ENCODE data around the gene GABARAP.

Gene GABARAP

DNA sequence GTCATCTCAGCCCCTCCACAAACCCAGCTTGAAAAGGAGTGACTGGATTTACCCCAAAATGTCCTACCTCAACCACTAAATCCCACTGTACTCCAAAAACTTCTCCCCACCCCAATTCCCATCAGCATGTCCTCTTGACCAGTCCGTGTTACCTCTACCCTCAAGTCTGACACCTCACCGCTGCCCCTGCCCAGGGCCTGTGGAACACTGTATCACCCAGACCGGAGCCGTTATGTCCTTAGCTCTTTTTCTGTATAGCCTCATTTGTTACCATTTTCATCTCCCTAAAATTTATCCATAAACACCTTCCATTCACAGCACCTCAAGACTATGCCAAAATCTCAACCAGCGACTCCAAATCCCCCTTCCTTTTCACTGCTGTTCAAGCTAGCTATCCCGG is 5.4 kb downstream of the GABARAP start:
- peaks cover 24% of the 10 kb centered on the region for H3K36me3 ChIP-seq (ENCODE audit: control insufficient read depth, insufficient read depth, low read length)
- no peak overlapping the region for H3K4me3 ChIP-seq (ENCODE audit: low read depth, low read length)
- peaks cover 14% of the 10 kb centered on the region for H3K4me1 ChIP-seq (ENCODE audit: control insufficient read depth, insufficient read depth, low read length)
- no peak overlapping the region for H3K9ac ChIP-seq (ENCODE audit: low read depth, low read length)
- no peaks in the 10 kb centered on the region for H3K27me3 ChIP-seq (ENCODE audit: control insufficient read depth, insufficient read depth, low read length)
- H3K9me3 ChIP-seq (ENCODE audit: control insufficient read depth, insufficient read depth, low read length) = no peaks in the 10 kb centered on the region

DNA sequence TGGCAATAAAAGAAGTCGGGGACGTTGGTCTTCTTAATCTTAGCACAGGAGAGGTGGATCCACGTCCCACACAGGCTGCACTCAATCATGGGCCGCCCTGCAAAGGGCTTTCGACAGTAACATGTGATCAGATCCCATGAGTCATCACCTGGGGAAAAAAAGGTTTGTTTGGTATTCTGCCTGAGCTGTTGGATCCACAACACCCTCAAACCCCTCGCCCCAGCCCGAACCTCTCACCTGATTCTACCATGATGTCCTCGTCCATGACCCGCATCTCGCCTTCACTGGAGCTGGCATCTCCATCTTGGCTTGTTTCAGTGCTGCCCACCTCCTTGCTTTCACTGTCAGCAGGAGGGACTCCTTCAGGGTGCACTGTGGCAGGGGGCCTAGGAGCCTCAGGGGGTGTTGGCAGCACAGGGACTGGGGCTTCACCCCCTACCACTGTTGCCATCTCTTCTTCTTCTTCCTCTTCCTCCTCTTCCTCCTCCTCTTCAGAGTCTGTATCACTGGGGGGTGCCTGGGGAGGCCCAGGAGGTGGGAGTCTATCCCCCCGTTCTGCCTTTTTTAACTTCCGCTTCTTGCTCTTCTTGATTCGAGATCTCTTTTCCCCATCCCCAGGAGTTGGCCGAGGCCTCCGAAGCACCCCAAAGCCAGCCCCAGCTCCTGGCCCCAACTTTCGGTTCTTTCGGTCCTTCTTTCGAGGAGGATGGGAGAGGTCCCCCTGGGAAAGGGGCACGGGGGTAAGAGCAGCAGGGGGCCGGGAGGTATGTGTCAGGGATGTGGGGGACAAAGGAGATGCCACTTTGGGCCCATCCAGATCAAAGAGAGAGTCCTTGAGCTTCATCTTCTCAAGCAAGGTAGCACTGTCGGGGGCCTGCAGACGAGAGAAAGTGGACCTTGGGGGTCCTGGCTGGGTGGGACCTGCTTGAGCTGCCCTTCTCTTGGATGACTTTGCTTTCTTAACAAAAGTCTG is 6.3 kb downstream of the GABARAP start:
- H3K9me3 ChIP-seq (ENCODE audit: control insufficient read depth, insufficient read depth, low read length) = no peaks in the 10 kb centered on the region
- H3K4me1 ChIP-seq (ENCODE audit: control insufficient read depth, insufficient read depth, low read length) = peaks cover 10% of the 10 kb centered on the region
- no peaks in the 10 kb centered on the region for H3K27me3 ChIP-seq (ENCODE audit: control insufficient read depth, insufficient read depth, low read length)
- peaks cover 24% of the 10 kb centered on the region for H3K36me3 ChIP-seq (ENCODE audit: control insufficient read depth, insufficient read depth, low read length)
- no peak overlapping the region for H3K9ac ChIP-seq (ENCODE audit: low read depth, low read length)
- no peak overlapping the region for H3K4me3 ChIP-seq (ENCODE audit: low read depth, low read length)

- H3K9me3 ChIP-seq (ENCODE audit: control insufficient read depth, insufficient read depth, low read length) = no peaks in the 10 kb centered on the region
- peaks cover 33% of the 10 kb centered on the region for H3K36me3 ChIP-seq (ENCODE audit: control insufficient read depth, insufficient read depth, low read length)
- H3K9ac ChIP-seq (ENCODE audit: low read depth, low read length) = peak within 1 kb of the TSS; percentile 48
- no peaks in the 10 kb centered on the region for H3K27me3 ChIP-seq (ENCODE audit: control insufficient read depth, insufficient read depth, low read length)
- H3K4me3 ChIP-seq (ENCODE audit: low read depth, low read length) = peak within 1 kb of the TSS; percentile 78
- peaks cover 8% of the 10 kb centered on the region for H3K4me1 ChIP-seq (ENCODE audit: control insufficient read depth, insufficient read depth, low read length)
These were observed 7.9 kb downstream of the GABARAP start, which contains the start of gene DVL2 for GRCh38 chr17:7234083-7234951. Gene DVL2, minus strand, starts transcription at chr17:7234517. Its CDS starts 255 bp downstream, at chr17:7234262.

- peak overlapping the region; percentile 48 for H3K9ac ChIP-seq (ENCODE audit: low read depth, low read length)
- no peaks in the 10 kb centered on the region for H3K27me3 ChIP-seq (ENCODE audit: control insufficient read depth, insufficient read depth, low read length)
- H3K36me3 ChIP-seq (ENCODE audit: control insufficient read depth, insufficient read depth, low read length) = peaks cover 38% of the 10 kb centered on the region
- H3K9me3 ChIP-seq (ENCODE audit: control insufficient read depth, insufficient read depth, low read length) = no peaks in the 10 kb centered on the region
- peak overlapping the region; percentile 78 for H3K4me3 ChIP-seq (ENCODE audit: low read depth, low read length)
- peaks cover 8% of the 10 kb centered on the region for H3K4me1 ChIP-seq (ENCODE audit: control insufficient read depth, insufficient read depth, low read length)
These were observed 8.6 kb downstream of the GABARAP start for GRCh38 chr17:7233701-7234082.

DNA sequence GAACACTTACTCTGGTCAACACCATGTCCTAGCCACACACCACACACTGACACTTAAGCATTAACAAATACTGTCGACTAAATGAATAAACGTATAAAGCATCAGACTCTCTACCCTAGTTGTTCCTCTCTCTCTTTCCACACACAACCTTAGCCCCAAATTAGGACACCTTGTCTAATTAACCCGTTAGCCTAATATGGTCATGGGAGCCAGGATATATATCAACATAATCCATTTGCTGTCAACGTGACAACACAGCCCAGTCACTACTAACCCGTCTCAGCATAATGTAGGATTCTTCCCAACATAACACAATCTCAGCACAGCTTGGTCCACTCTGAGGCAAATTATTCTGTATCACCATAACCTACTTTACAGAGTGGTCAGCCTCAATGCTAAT is 10.1 kb downstream of the GABARAP start:
- Histone ChIP-seq H3K9me3 (ENCODE audit: control insufficient read depth, insufficient read depth, low read length) (no peaks in the 10 kb centered on the region), H3K4me1 (ENCODE audit: control insufficient read depth, insufficient read depth, low read length) (peaks cover 4% of the 10 kb centered on the region), H3K4me3 (ENCODE audit: low read depth, low read length) (no peak overlapping the region), H3K36me3 (ENCODE audit: control insufficient read depth, insufficient read depth, low read length) (peaks cover 53% of the 10 kb centered on the region), H3K9ac (ENCODE audit: low read depth, low read length) (no peak overlapping the region), H3K27me3 (ENCODE audit: control insufficient read depth, insufficient read depth, low read length) (no peaks in the 10 kb centered on the region)

GRCh38 chr17:7229504-7229903 is 12.7 kb downstream of the GABARAP start:
- no peaks in the 10 kb centered on the region for H3K9me3 ChIP-seq (ENCODE audit: control insufficient read depth, insufficient read depth, low read length)
- peaks cover 3% of the 10 kb centered on the region for H3K4me1 ChIP-seq (ENCODE audit: control insufficient read depth, insufficient read depth, low read length)
- H3K27me3 ChIP-seq (ENCODE audit: control insufficient read depth, insufficient read depth, low read length) = no peaks in the 10 kb centered on the region
- no peak overlapping the region for H3K9ac ChIP-seq (ENCODE audit: low read depth, low read length)
- no peak overlapping the region for H3K4me3 ChIP-seq (ENCODE audit: low read depth, low read length)
- H3K36me3 ChIP-seq (ENCODE audit: control insufficient read depth, insufficient read depth, low read length) = peaks cover 55% of the 10 kb centered on the region

- H3K27me3 ChIP-seq (ENCODE audit: control insufficient read depth, insufficient read depth, low read length) = no peaks in the 10 kb centered on the region
- H3K4me3 ChIP-seq (ENCODE audit: low read depth, low read length) = no peak overlapping the region
- H3K9me3 ChIP-seq (ENCODE audit: control insufficient read depth, insufficient read depth, low read length) = no peaks in the 10 kb centered on the region
- H3K9ac ChIP-seq (ENCODE audit: low read depth, low read length) = no peak overlapping the region
- peaks cover 3% of the 10 kb centered on the region for H3K4me1 ChIP-seq (ENCODE audit: control insufficient read depth, insufficient read depth, low read length)
- peaks cover 60% of the 10 kb centered on the region for H3K36me3 ChIP-seq (ENCODE audit: control insufficient read depth, insufficient read depth, low read length)
These were observed 13.3 kb downstream of the GABARAP start for GRCh38 chr17:7228920-7229319.

- H3K9ac ChIP-seq (ENCODE audit: low read depth, low read length) = no peak overlapping the region
- no peaks in the 10 kb centered on the region for H3K27me3 ChIP-seq (ENCODE audit: control insufficient read depth, insufficient read depth, low read length)
- H3K4me1 ChIP-seq (ENCODE audit: control insufficient read depth, insufficient read depth, low read length) = peaks cover under 1% of the 10 kb centered on the region
- H3K4me3 ChIP-seq (ENCODE audit: low read depth, low read length) = no peak overlapping the region
- no peaks in the 10 kb centered on the region for H3K9me3 ChIP-seq (ENCODE audit: control insufficient read depth, insufficient read depth, low read length)
- H3K36me3 ChIP-seq (ENCODE audit: control insufficient read depth, insufficient read depth, low read length) = peaks cover 78% of the 10 kb centered on the region
These were observed 15.2 kb downstream of the GABARAP start for GRCh38 chr17:7226721-7227710.

DNA sequence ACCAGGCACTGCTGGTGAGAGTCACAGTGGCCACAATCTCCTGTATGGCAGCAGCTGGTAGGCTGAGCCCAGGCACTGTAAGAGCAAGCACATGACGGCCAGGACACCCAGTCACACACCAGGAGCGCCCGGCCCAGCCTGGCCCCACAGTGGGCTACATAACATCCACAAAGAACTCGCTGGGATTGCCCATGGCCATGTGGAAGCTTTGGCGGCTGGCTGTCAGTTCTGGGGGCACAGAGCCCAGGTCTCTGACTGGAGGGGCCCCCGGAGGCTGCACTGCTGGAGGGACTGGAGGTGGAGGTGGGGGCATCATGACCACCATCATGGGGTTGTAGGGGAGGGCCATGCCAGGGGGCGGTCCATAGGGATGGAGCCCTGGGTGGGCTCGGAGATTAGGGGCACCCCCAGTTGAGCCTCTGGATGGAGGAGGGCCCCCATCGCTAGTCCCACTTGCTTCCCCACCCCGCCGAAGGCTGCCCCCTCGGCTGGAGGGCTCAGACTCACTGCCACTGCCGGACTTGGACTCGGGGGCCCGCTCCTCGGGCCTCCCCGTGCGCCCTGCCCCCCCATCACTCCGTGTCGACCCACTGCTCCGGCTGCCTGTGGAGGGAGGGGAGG is 16.4 kb downstream of the GABARAP start:
- Histone ChIP-seq H3K36me3 (ENCODE audit: control insufficient read depth, insufficient read depth, low read length) (peaks cover 89% of the 10 kb centered on the region), H3K4me3 (ENCODE audit: low read depth, low read length) (no peak overlapping the region), H3K9ac (ENCODE audit: low read depth, low read length) (no peak overlapping the region), H3K9me3 (ENCODE audit: control insufficient read depth, insufficient read depth, low read length) (no peaks in the 10 kb centered on the region), H3K4me1 (ENCODE audit: control insufficient read depth, insufficient read depth, low read length) (no peaks in the 10 kb centered on the region), H3K27me3 (ENCODE audit: control insufficient read depth, insufficient read depth, low read length) (no peaks in the 10 kb centered on the region)

DNA sequence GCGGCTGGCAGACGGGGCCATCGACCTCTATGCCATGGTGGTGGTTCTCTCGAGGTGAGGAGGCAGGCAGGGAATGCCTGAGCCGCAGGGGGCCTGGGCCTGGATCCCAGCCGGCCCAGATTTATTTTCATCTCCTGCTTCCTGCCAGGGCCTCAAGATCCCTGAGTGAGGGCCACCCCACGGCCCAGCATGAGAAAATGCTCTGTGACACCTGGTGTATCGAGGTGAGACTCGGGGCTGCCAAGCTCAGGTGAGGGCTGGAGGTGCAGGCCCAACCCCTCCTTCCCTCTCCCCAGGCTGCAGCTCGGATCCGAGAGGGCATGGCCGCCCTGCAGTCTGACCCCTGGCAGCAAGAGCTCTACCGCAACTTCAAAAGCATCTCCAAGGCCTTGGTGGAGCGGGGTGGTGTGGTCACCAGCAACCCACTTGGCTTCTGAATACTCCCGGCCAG is 17.6 kb downstream of the GABARAP start:
- H3K9me3 ChIP-seq (ENCODE audit: control insufficient read depth, insufficient read depth, low read length) = no peaks in the 10 kb centered on the region
- peaks cover 79% of the 10 kb centered on the region for H3K36me3 ChIP-seq (ENCODE audit: control insufficient read depth, insufficient read depth, low read length)
- H3K9ac ChIP-seq (ENCODE audit: low read depth, low read length) = no peak overlapping the region
- no peak overlapping the region for H3K4me3 ChIP-seq (ENCODE audit: low read depth, low read length)
- no peaks in the 10 kb centered on the region for H3K4me1 ChIP-seq (ENCODE audit: control insufficient read depth, insufficient read depth, low read length)
- H3K27me3 ChIP-seq (ENCODE audit: control insufficient read depth, insufficient read depth, low read length) = no peaks in the 10 kb centered on the region
